Astrocyte (in vitro differentiated cells and primary cell): ENCODE data around the gene ARID3B. TPM values are rescaled to one million over a fixed set of nuclear protein-coding genes. Genes with fewer than 3 reads are reported as not detected.

Source experiments
- DNase-seq: peaks from one replicate; pipeline ENCODE4 v3.0.0-alpha.2; 2010; ENCODE audit warnings: low read depth
- FAIRE-seq: peaks from 2 replicates; lab custom pipeline; 2011; peaks lifted over from hg19 to GRCh38; lab: Jason Lieb, UNC
- H2AFZ ChIP-seq: 2 replicates; pipeline ENCODE4 v1.6.0; 2012; ENCODE audit warnings: low read depth, low read length, inconsistent platforms
- H3K27ac ChIP-seq: 2 replicates; pipeline ENCODE4 v1.5.1; 2011; ENCODE audit warnings: low read depth, low read length, inconsistent platforms
- H3K27me3 ChIP-seq: 2 replicates; pipeline ENCODE4 v1.6.0; 2011; ENCODE audit warnings: low read length, inconsistent platforms; ENCODE audit not compliant: insufficient read depth
- H3K36me3 ChIP-seq: 2 replicates; pipeline ENCODE4 v1.5.1; 2011; ENCODE audit warnings: low read length, inconsistent platforms; ENCODE audit not compliant: insufficient read depth
- H3K4me1 ChIP-seq: 2 replicates; pipeline ENCODE4 v1.5.1; 2011; ENCODE audit warnings: low read length, inconsistent platforms; ENCODE audit not compliant: insufficient read depth
- H3K4me2 ChIP-seq: 2 replicates; pipeline ENCODE4 v1.6.0; 2012; ENCODE audit warnings: low read length, inconsistent platforms
- H3K4me3 ChIP-seq: 2 replicates; pipeline ENCODE4 v1.5.1; 2011; ENCODE audit warnings: low read depth, mild to moderate bottlenecking, low read length, inconsistent platforms; ENCODE audit not compliant: insufficient read depth
- H3K79me2 ChIP-seq: 2 replicates; pipeline ENCODE4 v1.6.0; 2012; ENCODE audit warnings: mild to moderate bottlenecking, low read length, inconsistent platforms; ENCODE audit not compliant: insufficient read depth
- H3K9ac ChIP-seq: 2 replicates; pipeline ENCODE4 v1.6.0; 2012; ENCODE audit warnings: mild to moderate bottlenecking, low read length, inconsistent platforms
- H3K9me3 ChIP-seq: 2 replicates; pipeline ENCODE4 v1.5.1; 2012; ENCODE audit warnings: low read depth, mild to moderate bottlenecking, low read length, inconsistent platforms; ENCODE audit not compliant: insufficient read depth
- H4K20me1 ChIP-seq: 2 replicates; pipeline ENCODE4 v1.6.0; 2012; ENCODE audit warnings: low read length, inconsistent platforms; ENCODE audit not compliant: insufficient read depth
- H3K27ac Mint-ChIP-seq: one replicate; pipeline ENCODE4 v1.8.0; 2021; ENCODE audit warnings: mild to moderate bottlenecking, mixed read lengths; ENCODE audit not compliant: unreplicated experiment
- H3K27me3 Mint-ChIP-seq: one replicate; pipeline ENCODE4 v1.8.0; 2021; ENCODE audit warnings: low read depth, mixed read lengths; ENCODE audit not compliant: unreplicated experiment
- H3K36me3 Mint-ChIP-seq: one replicate; pipeline ENCODE4 v1.8.0; 2021; ENCODE audit warnings: low read depth, mixed read lengths; ENCODE audit not compliant: unreplicated experiment
- H3K4me1 Mint-ChIP-seq: one replicate; pipeline ENCODE4 v1.8.0; 2021; ENCODE audit warnings: low read depth, mixed read lengths; ENCODE audit not compliant: unreplicated experiment
- H3K4me3 Mint-ChIP-seq: one replicate; pipeline ENCODE4 v1.8.0; 2021; ENCODE audit warnings: mild to moderate bottlenecking, moderate library complexity, mixed read lengths; ENCODE audit not compliant: unreplicated experiment
- H3K9me3 Mint-ChIP-seq: one replicate; pipeline ENCODE4 v1.8.0; 2021; ENCODE audit warnings: mild to moderate bottlenecking, mixed read lengths; ENCODE audit not compliant: unreplicated experiment
- EZH2 ChIP-seq: IDR thresholded peaks from 2 replicates; pipeline ENCODE4 v1.6.1; 2012; ENCODE audit warnings: mild to moderate bottlenecking, low read length, inconsistent platforms; ENCODE audit not compliant: insufficient read depth
- total RNA-seq: library from RNA; stranded (reverse); gene quantifications from 2 replicates; pipeline ENCODE4 v1.2.1, GENCODE V29; 2021
- TF ChIP-seq, protein P1 (sequence below): IDR thresholded peaks from 2 replicates; pipeline ENCODE4 v1.5.1; 2011; ENCODE audit warnings: low read depth, mild to moderate bottlenecking, inconsistent platforms, low read length, moderate library complexity; ENCODE audit not compliant: insufficient read depth

The ARID3B gene
- total RNA-seq, 1 donor from 2014 or later = 18.5 TPM

GRCh38 chr15:74624020-74624602, 83.1 kb downstream of the ARID3B start:
- Histone ChIP-seq H2AFZ (no peak overlapping the region), H3K4me2 (no peak overlapping the region), H3K4me1 (no peaks in the 10 kb centered on the region), H3K36me3 (peaks cover 79% of the 10 kb centered on the region), H3K79me2 (peaks cover 54% of the 10 kb centered on the region), H3K4me3 (no peak overlapping the region), H3K27me3 (no peaks in the 10 kb centered on the region), H4K20me1 (peaks cover 98% of the 10 kb centered on the region), H3K9me3 (no peaks in the 10 kb centered on the region), H3K9ac (no peak overlapping the region), H3K27ac (no peak overlapping the region)
- no peaks in the 10 kb centered on the region for H3K9me3 Mint-ChIP-seq
- no peak for FAIRE-seq
- DNase-seq = no peak
- H3K27me3 Mint-ChIP-seq = no peaks in the 10 kb centered on the region
- no peak for TF ChIP-seq EZH2
- TF ChIP-seq, protein P1, sequence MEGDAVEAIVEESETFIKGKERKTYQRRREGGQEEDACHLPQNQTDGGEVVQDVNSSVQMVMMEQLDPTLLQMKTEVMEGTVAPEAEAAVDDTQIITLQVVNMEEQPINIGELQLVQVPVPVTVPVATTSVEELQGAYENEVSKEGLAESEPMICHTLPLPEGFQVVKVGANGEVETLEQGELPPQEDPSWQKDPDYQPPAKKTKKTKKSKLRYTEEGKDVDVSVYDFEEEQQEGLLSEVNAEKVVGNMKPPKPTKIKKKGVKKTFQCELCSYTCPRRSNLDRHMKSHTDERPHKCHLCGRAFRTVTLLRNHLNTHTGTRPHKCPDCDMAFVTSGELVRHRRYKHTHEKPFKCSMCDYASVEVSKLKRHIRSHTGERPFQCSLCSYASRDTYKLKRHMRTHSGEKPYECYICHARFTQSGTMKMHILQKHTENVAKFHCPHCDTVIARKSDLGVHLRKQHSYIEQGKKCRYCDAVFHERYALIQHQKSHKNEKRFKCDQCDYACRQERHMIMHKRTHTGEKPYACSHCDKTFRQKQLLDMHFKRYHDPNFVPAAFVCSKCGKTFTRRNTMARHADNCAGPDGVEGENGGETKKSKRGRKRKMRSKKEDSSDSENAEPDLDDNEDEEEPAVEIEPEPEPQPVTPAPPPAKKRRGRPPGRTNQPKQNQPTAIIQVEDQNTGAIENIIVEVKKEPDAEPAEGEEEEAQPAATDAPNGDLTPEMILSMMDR = no peak
- peaks cover 42% of the 10 kb centered on the region for H3K36me3 Mint-ChIP-seq
- no peak overlapping the region for H3K4me3 Mint-ChIP-seq
- H3K27ac Mint-ChIP-seq = no peak overlapping the region
- peaks cover 5% of the 10 kb centered on the region for H3K4me1 Mint-ChIP-seq

DNA sequence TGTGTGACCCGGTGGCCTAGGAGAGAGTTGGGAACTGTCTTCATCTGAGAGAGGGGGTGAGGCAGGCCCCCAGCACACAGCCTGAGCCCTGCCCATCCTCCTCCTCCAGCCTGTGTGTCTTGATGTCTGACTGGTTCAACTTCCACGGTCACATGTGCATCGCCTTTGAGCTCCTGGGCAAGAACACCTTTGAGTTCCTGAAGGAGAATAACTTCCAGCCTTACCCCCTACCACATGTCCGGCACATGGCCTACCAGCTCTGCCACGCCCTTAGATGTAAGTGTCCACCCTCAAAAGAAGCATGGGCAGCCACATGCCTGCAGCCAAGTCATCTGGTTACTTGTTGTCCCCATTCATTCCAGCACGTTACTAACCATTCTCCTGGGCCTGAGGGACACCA, 84.7 kb downstream of the ARID3B start:
- H3K27me3 ChIP-seq = no peaks in the 10 kb centered on the region
- TF ChIP-seq, protein P1 = no peak
- TF ChIP-seq EZH2 = no peak
- H3K4me3 ChIP-seq = no peak overlapping the region
- H3K4me2 ChIP-seq = no peak overlapping the region
- H2AFZ ChIP-seq = no peak overlapping the region
- H3K9me3 Mint-ChIP-seq = no peaks in the 10 kb centered on the region
- H3K4me3 Mint-ChIP-seq = no peak overlapping the region
- DNase-seq = no peak
- H3K27ac Mint-ChIP-seq = no peak overlapping the region
- no peaks in the 10 kb centered on the region for H3K9me3 ChIP-seq
- peaks cover 77% of the 10 kb centered on the region for H3K36me3 ChIP-seq
- no peaks in the 10 kb centered on the region for H3K4me1 ChIP-seq
- H3K9ac ChIP-seq = no peak overlapping the region
- peaks cover 5% of the 10 kb centered on the region for H3K4me1 Mint-ChIP-seq
- peaks cover 92% of the 10 kb centered on the region for H4K20me1 ChIP-seq
- peaks cover 37% of the 10 kb centered on the region for H3K36me3 Mint-ChIP-seq
- no peaks in the 10 kb centered on the region for H3K27me3 Mint-ChIP-seq
- H3K79me2 ChIP-seq = peaks cover 38% of the 10 kb centered on the region
- no peak overlapping the region for H3K27ac ChIP-seq
- FAIRE-seq = no peak

GRCh38 chr15:74626336-74626735, 85.3 kb downstream of the ARID3B start:
- peaks cover 77% of the 10 kb centered on the region for H3K36me3 ChIP-seq
- TF ChIP-seq, protein P1 = no peak
- no peak for TF ChIP-seq EZH2
- H3K27me3 ChIP-seq = no peaks in the 10 kb centered on the region
- H3K9me3 ChIP-seq = no peaks in the 10 kb centered on the region
- no peak for FAIRE-seq
- no peak overlapping the region for H2AFZ ChIP-seq
- H4K20me1 ChIP-seq = peaks cover 92% of the 10 kb centered on the region
- peaks cover 32% of the 10 kb centered on the region for H3K36me3 Mint-ChIP-seq
- peaks cover 3% of the 10 kb centered on the region for H3K4me1 Mint-ChIP-seq
- no peaks in the 10 kb centered on the region for H3K27me3 Mint-ChIP-seq
- H3K4me2 ChIP-seq = no peak overlapping the region
- no peak overlapping the region for H3K4me3 ChIP-seq
- H3K9me3 Mint-ChIP-seq = no peaks in the 10 kb centered on the region
- H3K27ac Mint-ChIP-seq = no peak overlapping the region
- H3K4me1 ChIP-seq = no peaks in the 10 kb centered on the region
- no peak for DNase-seq
- H3K27ac ChIP-seq = no peak overlapping the region
- H3K79me2 ChIP-seq = peaks cover 32% of the 10 kb centered on the region
- no peak overlapping the region for H3K9ac ChIP-seq
- H3K4me3 Mint-ChIP-seq = no peak overlapping the region
